ENCODE measurements around the gene KIDINS220.

KIDINS220 gene

DNA sequence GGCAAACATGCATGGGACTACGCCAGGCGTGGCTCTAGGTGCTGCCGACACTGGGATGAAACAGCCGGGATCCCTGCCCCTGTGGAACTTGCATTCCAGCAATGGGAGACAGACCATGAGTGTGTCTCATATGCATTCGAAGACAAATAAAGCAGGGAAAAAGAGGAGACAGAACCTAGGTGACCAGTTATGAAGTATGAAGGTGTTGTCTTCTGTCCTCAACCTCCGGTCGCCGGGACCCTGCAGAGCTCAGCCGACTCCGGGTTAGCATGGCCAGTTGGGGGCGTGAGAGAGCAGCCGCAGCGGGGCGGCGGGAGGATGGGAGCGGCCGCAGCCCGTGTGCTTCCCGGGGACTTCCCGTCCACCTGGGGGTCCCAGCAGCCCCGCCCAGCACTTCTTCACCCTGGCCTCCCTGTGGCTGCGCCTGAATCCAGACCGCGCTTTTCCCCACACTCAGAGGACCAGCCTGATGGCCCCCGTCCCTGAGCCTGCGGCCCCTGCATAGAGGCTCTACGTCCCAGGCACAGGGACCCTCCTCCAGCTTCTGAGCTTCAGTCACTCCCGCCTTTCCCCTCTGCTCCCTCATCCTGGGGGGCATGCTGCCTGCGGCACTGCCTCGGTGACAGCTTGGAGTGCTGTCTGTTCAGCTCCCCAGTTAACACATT lies 144.1 kb downstream of the KIDINS220 start:
- Histone ChIP-seq H3K27me3 (ENCODE audit: insufficient read depth, low read depth) (no peaks in the 10 kb centered on the region), H3K9ac (no peak overlapping the region), H3K4me2 (no peak overlapping the region), H3K4me1 (ENCODE audit: low read depth, poor library complexity, severe bottlenecking) (no peaks in the 10 kb centered on the region), H3K79me2 (ENCODE audit: insufficient read depth, low read depth) (no peaks in the 10 kb centered on the region), H3K36me3 (ENCODE audit: insufficient read depth) (no peaks in the 10 kb centered on the region), H2AFZ (ENCODE audit: low read depth) (no peak overlapping the region), H3K4me3 (IDR thresholded peaks at IDR 0.05; ENCODE audit: insufficient read depth, low read depth, low read length) (no peak overlapping the region), H3K27ac (no peak overlapping the region), H4K20me1 (ENCODE audit: insufficient read depth) (no peaks in the 10 kb centered on the region)
- TF ChIP-seq, protein P1, sequence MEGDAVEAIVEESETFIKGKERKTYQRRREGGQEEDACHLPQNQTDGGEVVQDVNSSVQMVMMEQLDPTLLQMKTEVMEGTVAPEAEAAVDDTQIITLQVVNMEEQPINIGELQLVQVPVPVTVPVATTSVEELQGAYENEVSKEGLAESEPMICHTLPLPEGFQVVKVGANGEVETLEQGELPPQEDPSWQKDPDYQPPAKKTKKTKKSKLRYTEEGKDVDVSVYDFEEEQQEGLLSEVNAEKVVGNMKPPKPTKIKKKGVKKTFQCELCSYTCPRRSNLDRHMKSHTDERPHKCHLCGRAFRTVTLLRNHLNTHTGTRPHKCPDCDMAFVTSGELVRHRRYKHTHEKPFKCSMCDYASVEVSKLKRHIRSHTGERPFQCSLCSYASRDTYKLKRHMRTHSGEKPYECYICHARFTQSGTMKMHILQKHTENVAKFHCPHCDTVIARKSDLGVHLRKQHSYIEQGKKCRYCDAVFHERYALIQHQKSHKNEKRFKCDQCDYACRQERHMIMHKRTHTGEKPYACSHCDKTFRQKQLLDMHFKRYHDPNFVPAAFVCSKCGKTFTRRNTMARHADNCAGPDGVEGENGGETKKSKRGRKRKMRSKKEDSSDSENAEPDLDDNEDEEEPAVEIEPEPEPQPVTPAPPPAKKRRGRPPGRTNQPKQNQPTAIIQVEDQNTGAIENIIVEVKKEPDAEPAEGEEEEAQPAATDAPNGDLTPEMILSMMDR (conservative IDR thresholded peaks at IDR 0.05; ENCODE audit: low read depth, low read length), result no peak

DNA sequence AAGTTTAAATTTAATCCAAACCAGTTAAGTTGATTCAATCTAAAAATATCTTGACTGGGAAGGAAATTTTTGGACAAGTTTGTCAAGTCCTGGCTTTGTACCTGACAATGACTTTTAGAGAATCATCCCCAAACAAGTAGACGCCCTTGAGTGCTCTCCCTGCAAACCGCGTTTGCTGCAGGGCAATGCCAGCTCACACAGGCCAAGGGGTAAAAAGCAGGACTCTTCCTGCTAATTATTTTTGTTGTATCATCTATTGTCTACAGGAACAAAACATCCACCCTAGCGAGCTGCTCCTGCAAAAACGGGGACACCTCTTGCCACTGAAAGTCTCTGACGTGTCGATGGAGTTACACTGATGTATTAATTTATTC lies 144.6 kb downstream of the KIDINS220 start:
- Histone ChIP-seq H3K79me2 (ENCODE audit: insufficient read depth, low read depth) (no peaks in the 10 kb centered on the region), H3K27ac (no peak overlapping the region), H3K36me3 (ENCODE audit: insufficient read depth) (no peaks in the 10 kb centered on the region), H3K27me3 (ENCODE audit: insufficient read depth, low read depth) (no peaks in the 10 kb centered on the region), H3K4me1 (ENCODE audit: low read depth, poor library complexity, severe bottlenecking) (no peaks in the 10 kb centered on the region), H3K9ac (no peak overlapping the region), H3K4me2 (no peak overlapping the region), H4K20me1 (ENCODE audit: insufficient read depth) (no peaks in the 10 kb centered on the region), H2AFZ (ENCODE audit: low read depth) (no peak overlapping the region), H3K4me3 (IDR thresholded peaks at IDR 0.05; ENCODE audit: insufficient read depth, low read depth, low read length) (no peak overlapping the region)
- TF ChIP-seq, protein P1 (conservative IDR thresholded peaks at IDR 0.05; ENCODE audit: low read depth, low read length), result no peak

DNA sequence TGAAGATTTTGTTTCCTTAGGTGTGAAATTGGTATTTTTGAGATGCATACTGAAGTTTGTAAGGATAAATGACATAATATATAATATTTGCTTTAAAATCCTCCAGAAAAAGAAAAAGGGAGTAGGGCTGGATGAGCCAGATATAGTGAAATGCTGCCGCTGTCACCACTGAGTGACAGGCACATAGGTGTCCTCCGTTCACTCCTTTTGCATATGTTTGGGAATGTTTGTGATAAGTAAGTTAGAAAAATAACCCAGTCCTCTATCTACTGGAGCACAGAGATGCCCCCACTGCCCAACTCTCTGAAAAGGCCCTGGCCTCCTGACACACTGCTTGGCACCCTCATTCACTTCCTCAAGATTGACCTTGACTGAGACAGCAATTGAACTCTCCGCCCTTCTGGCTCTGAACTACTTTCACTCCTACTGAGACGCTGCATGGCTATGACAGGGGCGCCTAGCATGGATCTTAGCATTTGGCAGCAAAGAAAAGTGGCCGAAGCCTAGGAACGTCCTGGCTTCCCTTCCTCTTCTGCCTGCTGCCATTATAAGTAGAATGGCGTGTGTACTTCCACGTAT lies 145.5 kb downstream of the KIDINS220 start:
- no peaks in the 10 kb centered on the region for H3K4me1 ChIP-seq (ENCODE audit: low read depth, poor library complexity, severe bottlenecking)
- H2AFZ ChIP-seq (ENCODE audit: low read depth), result no peak overlapping the region
- no peaks in the 10 kb centered on the region for H4K20me1 ChIP-seq (ENCODE audit: insufficient read depth)

DNA sequence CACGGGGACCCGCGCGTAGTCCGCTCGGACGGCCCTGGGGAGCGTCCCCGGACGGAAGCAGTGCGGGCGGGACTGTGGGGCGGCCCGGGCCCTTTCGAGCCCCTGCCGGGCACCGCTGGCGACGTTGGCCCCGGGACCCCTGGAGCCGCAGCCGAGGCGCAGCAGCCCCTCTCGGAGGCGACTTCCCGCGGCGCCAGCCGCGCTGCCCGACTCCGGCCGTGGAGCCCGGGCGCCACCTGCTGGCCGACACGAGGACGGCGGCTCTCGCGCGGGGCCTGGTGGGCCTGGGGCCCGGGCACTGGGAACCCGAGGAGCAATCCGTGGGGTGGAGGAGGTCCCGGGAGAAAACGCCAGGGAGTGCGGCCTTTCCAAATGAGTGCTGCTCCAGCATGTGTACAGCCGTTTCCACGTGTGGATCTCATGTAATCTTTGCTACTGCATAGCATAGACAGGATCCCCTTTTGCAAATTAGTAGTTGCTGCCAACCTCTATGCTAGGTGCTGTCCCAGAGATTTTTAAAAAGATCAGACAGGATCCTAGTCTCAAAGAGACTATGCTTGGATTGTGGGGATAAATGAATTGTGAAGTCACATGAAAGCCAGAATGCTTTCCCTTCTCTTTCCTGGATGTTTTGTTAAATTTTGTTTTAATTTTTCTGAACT lies 151.6 kb downstream of the KIDINS220 start:
- Histone ChIP-seq H4K20me1 (ENCODE audit: insufficient read depth) (no peaks in the 10 kb centered on the region), H3K9ac (peak overlapping the region; percentile 75), H3K27ac (peak overlapping the region; percentile 51), H3K27me3 (ENCODE audit: insufficient read depth, low read depth) (no peaks in the 10 kb centered on the region), H2AFZ (ENCODE audit: low read depth) (peak overlapping the region; percentile 74), H3K79me2 (ENCODE audit: insufficient read depth, low read depth) (peaks cover 17% of the 10 kb centered on the region; the same call in 1 of the 2 replicates), H3K4me3 (IDR thresholded peaks at IDR 0.05; ENCODE audit: insufficient read depth, low read depth, low read length) (peak overlapping the region; percentile 71), H3K4me2 (peak overlapping the region; percentile 77), H3K36me3 (ENCODE audit: insufficient read depth) (no peaks in the 10 kb centered on the region), H3K4me1 (ENCODE audit: low read depth, poor library complexity, severe bottlenecking) (peaks cover 20% of the 10 kb centered on the region)
- TF ChIP-seq, protein P1 (conservative IDR thresholded peaks at IDR 0.05; ENCODE audit: low read depth, low read length), result peak; percentile 87

More for the DNA sequence above, 145.5 kb downstream of the KIDINS220 start:
- no peaks in the 10 kb centered on the region for H3K27me3 ChIP-seq (ENCODE audit: insufficient read depth, low read depth)
- H3K9ac ChIP-seq, result no peak overlapping the region
- TF ChIP-seq, protein P1 (conservative IDR thresholded peaks at IDR 0.05; ENCODE audit: low read depth, low read length), result no peak
- H3K4me2 ChIP-seq, result no peak overlapping the region
- H3K79me2 ChIP-seq (ENCODE audit: insufficient read depth, low read depth), result no peaks in the 10 kb centered on the region
- H3K27ac ChIP-seq, result no peak overlapping the region
- H3K36me3 ChIP-seq (ENCODE audit: insufficient read depth), result no peaks in the 10 kb centered on the region
- H3K4me3 ChIP-seq (IDR thresholded peaks at IDR 0.05; ENCODE audit: insufficient read depth, low read depth, low read length), result no peak overlapping the region
